ENCODE results near the gene IL27RA. TPM values are rescaled to one million over a fixed set of nuclear protein-coding genes. Genes with fewer than 3 reads are reported as not detected.

The IL27RA gene
- total and polyA plus RNA-seq, 7 experiments from 2014 or later: 32.1 to 120 (median 83.2) TPM

GRCh38 chr19:13996928-13997630 is 34.5 kb upstream of the IL27RA start:
- POLR2A ChIA-PET: interaction anchor here (1.1 to 11.6 kb wide), 3 partner anchors 10 to 34 kb away, joined by 4 to 160 read pairs (median 7); partner anchors contain the start of gene RFX1
- H3K27me3 Mint-ChIP-seq: no peaks in the 10 kb centered on the region

GRCh38 chr19:13997631-13997962 is 34.0 kb upstream of the IL27RA start:
- Mint-ChIP-seq H3K4me1 (peaks cover 15 to 46% (median 36%) of the 10 kb centered on the region in 7 donors), H3K27me3 (no peaks in the 10 kb centered on the region), H3K9me3 (peaks cover 0 to 4% (median 0%) of the 10 kb centered on the region in 11 donors), H3K4me3 (no peak overlapping the region), H3K36me3 (peaks cover 0 to 22% (median 5%) of the 10 kb centered on the region in 5 donors), H3K27ac (peak overlapping the region in 4 of 9 donors; percentile 64 to 98 (median 84))
- ChIA-PET POLR2A (interaction anchor here (2.1 to 11.6 kb wide), 3 partner anchors 9 to 34 kb away, joined by 7 to 160 read pairs (median 11); partner anchors contain the start of genes IL27RA and RFX1), CTCF (interaction anchor here (0.6 to 0.8 kb wide), 3 partner anchors 9 to 1034 kb away, joined by 3 to 4 read pairs (median 3); no protein-coding TSS in a partner anchor)
- no peaks in the 10 kb centered on the region for H3K9me3 ChIP-seq (ENCODE audit: control insufficient read depth in 2 of 3, low read length in 3 of 3)
- intact Hi-C loops (cut with micrococcal nuclease): no loop called here
- DNase-seq (no peak), ATAC-seq (no peak)
- no peak overlapping the region for H3K4me3 ChIP-seq (ENCODE audit: low read length)
- H3K36me3 ChIP-seq (ENCODE audit: control insufficient read depth in 2 of 3, insufficient read depth in 3 of 3, low read length in 3 of 3): peaks cover 0 to 11% (median 4%) of the 10 kb centered on the region in 3 experiments
- no peak overlapping the region for H3K27ac ChIP-seq (ENCODE audit: low read depth, low read length)
- H3K27me3 ChIP-seq (ENCODE audit: control insufficient read depth in 2 of 2, insufficient read depth in 2 of 2, low read length in 2 of 2): no peaks in the 10 kb centered on the region
- peaks cover 24 to 31% of the 10 kb centered on the region in 2 donors for H3K4me1 ChIP-seq (ENCODE audit: control insufficient read depth in 2 of 2, insufficient read depth in 2 of 2, low read length in 2 of 2)

More at GRCh38 chr19:13996928-13997630, 34.5 kb upstream of the IL27RA start:
- H3K36me3 ChIP-seq (ENCODE audit: control insufficient read depth in 2 of 3, insufficient read depth in 3 of 3, low read length in 3 of 3): peaks cover 0 to 16% (median 4%) of the 10 kb centered on the region in 3 experiments
- H3K27me3 ChIP-seq (ENCODE audit: control insufficient read depth in 2 of 2, insufficient read depth in 2 of 2, low read length in 2 of 2): no peaks in the 10 kb centered on the region
- peaks cover 0 to 4% (median 0%) of the 10 kb centered on the region in 11 donors for H3K9me3 Mint-ChIP-seq
- intact Hi-C loops (cut with micrococcal nuclease): no loop called here
- H3K4me1 ChIP-seq (ENCODE audit: control insufficient read depth in 2 of 2, insufficient read depth in 2 of 2, low read length in 2 of 2): peaks cover 19 to 25% of the 10 kb centered on the region in 2 donors
- H3K4me1 Mint-ChIP-seq: peaks cover 10 to 45% (median 35%) of the 10 kb centered on the region in 7 donors
- H3K27ac Mint-ChIP-seq: no peak overlapping the region
- CTCF ChIA-PET: interaction anchor here (0.6 kb wide), 1 partner anchor 80 kb away, joined by 4 read pairs; no protein-coding TSS in a partner anchor
- no peak overlapping the region for H3K27ac ChIP-seq (ENCODE audit: low read depth, low read length)
- ATAC-seq: no peak
- no peak overlapping the region for H3K4me3 Mint-ChIP-seq
- no peaks in the 10 kb centered on the region for H3K9me3 ChIP-seq (ENCODE audit: control insufficient read depth in 2 of 3, low read length in 3 of 3)
- H3K36me3 Mint-ChIP-seq: peaks cover 0 to 24% (median 9%) of the 10 kb centered on the region in 5 donors
- no peak overlapping the region for H3K4me3 ChIP-seq (ENCODE audit: low read length)
- no peak for DNase-seq

DNA sequence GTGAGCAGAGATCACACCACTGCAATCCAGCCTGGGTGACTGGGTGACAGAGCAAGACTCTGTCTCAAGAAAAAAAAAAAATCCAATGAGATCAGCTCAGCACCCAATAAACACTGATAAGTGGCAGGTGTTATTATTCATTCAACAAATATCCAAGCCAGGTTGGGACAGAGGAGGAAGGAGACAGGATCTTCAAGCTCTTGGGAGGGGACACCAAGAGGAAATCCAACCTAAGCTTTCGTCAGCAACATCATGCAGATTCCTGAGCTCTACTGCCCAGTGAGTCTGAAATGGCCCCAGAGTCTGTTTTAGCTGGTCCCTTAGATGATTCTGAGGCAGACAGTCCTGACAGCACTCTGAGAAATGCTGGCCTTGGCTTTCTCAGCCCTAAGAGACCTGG is 33.1 kb upstream of the IL27RA start:
- no peaks in the 10 kb centered on the region for H3K27me3 Mint-ChIP-seq
- H3K36me3 ChIP-seq (ENCODE audit: control insufficient read depth in 2 of 3, insufficient read depth in 3 of 3, low read length in 3 of 3): peaks cover 0 to 4% (median 2%) of the 10 kb centered on the region in 3 experiments
- peaks cover 0 to 22% (median 5%) of the 10 kb centered on the region in 5 donors for H3K36me3 Mint-ChIP-seq
- CTCF ChIA-PET: interaction anchor here (0.6 to 0.8 kb wide), 3 partner anchors 9 to 1035 kb away, joined by 3 to 4 read pairs (median 3); no protein-coding TSS in a partner anchor
- H3K27ac ChIP-seq (ENCODE audit: low read depth, low read length): peak overlapping the region; percentile 43
- no peaks in the 10 kb centered on the region for H3K9me3 ChIP-seq (ENCODE audit: control insufficient read depth in 2 of 3, low read length in 3 of 3)
- ATAC-seq: no peak
- H3K27ac Mint-ChIP-seq: peak overlapping the region in 8 of 9 donors; percentile 44 to 98 (median 83)
- no peak for DNase-seq
- peaks cover 32 to 39% of the 10 kb centered on the region in 2 donors for H3K4me1 ChIP-seq (ENCODE audit: control insufficient read depth in 2 of 2, insufficient read depth in 2 of 2, low read length in 2 of 2)
- H3K27me3 ChIP-seq (ENCODE audit: control insufficient read depth in 2 of 2, insufficient read depth in 2 of 2, low read length in 2 of 2): no peaks in the 10 kb centered on the region
- peaks cover 0 to 4% (median 0%) of the 10 kb centered on the region in 11 donors for H3K9me3 Mint-ChIP-seq
- intact Hi-C loops (cut with micrococcal nuclease): no loop called here
- H3K4me3 ChIP-seq (ENCODE audit: low read length): no peak overlapping the region
- POLR2A ChIA-PET: interaction anchor here (2.1 to 11.6 kb wide), 3 partner anchors 9 to 33 kb away, joined by 7 to 160 read pairs (median 11); partner anchors contain the start of genes IL27RA and RFX1
- H3K4me3 Mint-ChIP-seq: no peak overlapping the region
- peaks cover 23 to 51% (median 44%) of the 10 kb centered on the region in 7 donors for H3K4me1 Mint-ChIP-seq

- H3K4me3 Mint-ChIP-seq: peak overlapping the region in 1 of 10 donors; percentile 17
- H3K36me3 Mint-ChIP-seq: peaks cover 0 to 22% (median 5%) of the 10 kb centered on the region in 5 donors
- H3K27ac Mint-ChIP-seq: peak overlapping the region in 8 of 9 donors; percentile 44 to 98 (median 84)
- Histone ChIP-seq H3K4me3 (ENCODE audit: low read length) (no peak overlapping the region), H3K27me3 (ENCODE audit: control insufficient read depth in 2 of 2, insufficient read depth in 2 of 2, low read length in 2 of 2) (no peaks in the 10 kb centered on the region), H3K4me1 (ENCODE audit: control insufficient read depth in 2 of 2, insufficient read depth in 2 of 2, low read length in 2 of 2) (peaks cover 39 to 42% of the 10 kb centered on the region in 2 donors), H3K27ac (ENCODE audit: low read depth, low read length) (peak overlapping the region; percentile 43), H3K9me3 (ENCODE audit: control insufficient read depth in 2 of 3, low read length in 3 of 3) (no peaks in the 10 kb centered on the region), H3K36me3 (ENCODE audit: control insufficient read depth in 2 of 3, insufficient read depth in 3 of 3, low read length in 3 of 3) (peaks cover 0 to 4% (median 0%) of the 10 kb centered on the region in 3 experiments)
- peaks cover 27 to 55% (median 47%) of the 10 kb centered on the region in 7 donors for H3K4me1 Mint-ChIP-seq
- intact Hi-C loops (cut with micrococcal nuclease): no loop called here
- ChIA-PET POLR2A (interaction anchor here (3.2 to 11.6 kb wide), 2 partner anchors 14 to 32 kb away, joined by 11 to 160 read pairs; partner anchors contain the start of gene IL27RA), CTCF (interaction anchor here (0.5 to 0.8 kb wide), 2 partner anchors 43 to 77 kb away, joined by 4 read pairs; no protein-coding TSS in a partner anchor)
- no peak for DNase-seq
- H3K27me3 Mint-ChIP-seq: no peaks in the 10 kb centered on the region
- peaks cover 0 to 4% (median 0%) of the 10 kb centered on the region in 11 donors for H3K9me3 Mint-ChIP-seq
- ATAC-seq: no peak
Observed at GRCh38 chr19:13999085-13999484, 32.5 kb upstream of the IL27RA start.

- H3K4me1 Mint-ChIP-seq: peaks cover 40 to 69% (median 58%) of the 10 kb centered on the region in 7 donors
- peaks cover 0 to 4% (median 0%) of the 10 kb centered on the region in 11 donors for H3K9me3 Mint-ChIP-seq
- peak overlapping the region; percentile 93 to 100 (median 98) for H3K27ac Mint-ChIP-seq
- peaks cover 48 to 54% of the 10 kb centered on the region in 2 donors for H3K4me1 ChIP-seq (ENCODE audit: control insufficient read depth in 2 of 2, insufficient read depth in 2 of 2, low read length in 2 of 2)
- H3K27me3 Mint-ChIP-seq: no peaks in the 10 kb centered on the region
- POLR2A ChIA-PET: interaction anchor here (0.8 to 11.6 kb wide), 7 partner anchors 9 to 117 kb away, joined by 3 to 160 read pairs (median 8); partner anchors contain the start of genes DCAF15 and IL27RA
- intact Hi-C loops (cut with micrococcal nuclease): no loop called here
- H3K4me3 Mint-ChIP-seq: peak overlapping the region; percentile 43 to 79 (median 70)
- H3K4me3 ChIP-seq (ENCODE audit: low read length): no peak overlapping the region
- CTCF ChIA-PET: interaction anchor here (0.7 kb wide), 1 partner anchor 67 kb away, joined by 3 read pairs; no protein-coding TSS in a partner anchor
- H3K36me3 ChIP-seq (ENCODE audit: control insufficient read depth in 2 of 3, insufficient read depth in 3 of 3, low read length in 3 of 3): peaks cover 0 to 4% (median 0%) of the 10 kb centered on the region in 3 experiments
- H3K27ac ChIP-seq (ENCODE audit: low read depth, low read length): peak overlapping the region; percentile 99
- no peaks in the 10 kb centered on the region for H3K27me3 ChIP-seq (ENCODE audit: control insufficient read depth in 2 of 2, insufficient read depth in 2 of 2, low read length in 2 of 2)
- DNase-seq: peak in 3 of 9 donors; percentile 10 to 36 (median 16)
- no peak for ATAC-seq
- H3K36me3 Mint-ChIP-seq: peaks cover 0 to 22% (median 5%) of the 10 kb centered on the region in 5 donors
- H3K9me3 ChIP-seq (ENCODE audit: control insufficient read depth in 2 of 3, low read length in 3 of 3): no peaks in the 10 kb centered on the region
Observed at GRCh38 chr19:14000691-14001375, 30.7 kb upstream of the IL27RA start.

Data from naive thymus-derived CD4-positive, alpha-beta T cell (primary cell).